HG03442 (cell line): Measurements from ENCODE around the gene ZYG11A.
A peak's percentile ranks its signal among the peaks of the same experiment; 100 is the strongest.

ENCODE experiments used
- ATAC-seq: cut with Tn5 transposase; IDR thresholded peaks from one replicate; pipeline ENCODE4 v1.9.1; 2021; ENCODE audit warnings: mild to moderate bottlenecking, moderate library complexity; ENCODE audit not compliant: unreplicated experiment

ZYG11A gene

GRCh38 chr1:52917156-52917555 lies 74.6 kb downstream of the ZYG11A start:
- no peak for ATAC-seq

- ATAC-seq, result no peak
Observed at GRCh38 chr1:52917581-52917980, 75.0 kb downstream of the ZYG11A start.

- ATAC-seq, result no peak
Observed at GRCh38 chr1:52918201-52918600, 75.6 kb downstream of the ZYG11A start.

GRCh38 chr1:52919051-52919722 lies 76.6 kb downstream of the ZYG11A start:
- ATAC-seq, result no peak

GRCh38 chr1:52919723-52920483 lies 77.3 kb downstream of the ZYG11A start:
- no peak for ATAC-seq

- no peak for ATAC-seq
Observed at GRCh38 chr1:52920791-52921291, 78.3 kb downstream of the ZYG11A start.

- ATAC-seq, result no peak
Observed at GRCh38 chr1:52925571-52926005, 83.0 kb downstream of the ZYG11A start.

- no peak for ATAC-seq
Observed at GRCh38 chr1:52926864-52927211, 84.3 kb downstream of the ZYG11A start.

GRCh38 chr1:52927212-52928014 lies 84.9 kb downstream of the ZYG11A start, which contains the start of gene SCP2:
Gene SCP2 (plus strand): TSS chr1:52927276. CDS start chr1:52927397, 121 bp downstream.
- peak; percentile 74 for ATAC-seq

- ATAC-seq, result no peak
Observed at GRCh38 chr1:52928015-52928404, 85.5 kb downstream of the ZYG11A start.

- no peak for ATAC-seq
Observed at GRCh38 chr1:52929019-52929418, 86.5 kb downstream of the ZYG11A start.

- no peak for ATAC-seq
Observed at GRCh38 chr1:52937433-52938182, 95.0 kb downstream of the ZYG11A start.

GRCh38 chr1:52938183-52938451 lies 95.6 kb downstream of the ZYG11A start:
- no peak for ATAC-seq

GRCh38 chr1:52943876-52944416 lies 101.4 kb downstream of the ZYG11A start:
- no peak for ATAC-seq

GRCh38 chr1:52944566-52944965 lies 102.0 kb downstream of the ZYG11A start:
- ATAC-seq, result no peak
